Astrocyte of the spinal cord (primary cell): Measurements from ENCODE around the gene EFHC2.

Experiments
- DNase-seq: peaks from one replicate; pipeline ENCODE4 v3.0.0; 2011; ENCODE audit warnings: low read depth, low spot score
- H3K4me3 ChIP-seq: 2 replicates; pipeline ENCODE4 v1.5.1; 2011; ENCODE audit warnings: low read depth, mild to moderate bottlenecking, low read length, moderate library complexity
- in situ Hi-C: cut with HindIII; loops from 2 replicates; pipeline ENCODE4 v1.10.0; 2017; ENCODE audit warnings: low sequenced_read_pairs
- TF ChIP-seq, protein P1 (sequence below): IDR thresholded peaks from 2 replicates; pipeline ENCODE4 v1.5.1; 2012; ENCODE audit warnings: low read depth, mild to moderate bottlenecking, low read length, inconsistent platforms

EFHC2 gene

DNA sequence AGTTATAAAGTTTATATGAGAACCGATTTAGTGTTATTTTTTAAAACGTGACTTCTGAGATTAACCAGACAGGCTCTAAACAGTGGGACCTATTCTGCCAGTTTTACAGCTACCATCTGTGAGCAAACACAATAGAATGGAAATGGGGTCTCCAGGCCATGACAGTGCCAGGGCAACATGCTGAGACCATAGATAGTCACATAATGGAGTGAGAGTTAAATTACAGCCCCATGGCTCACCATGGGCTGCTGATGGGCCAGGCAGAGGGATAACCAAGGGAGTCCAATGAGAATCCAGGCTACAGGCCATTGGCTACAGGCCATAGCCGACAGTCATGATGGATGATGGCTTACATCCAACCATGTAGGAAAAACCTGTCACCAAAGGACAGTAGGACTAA, 186.7 kb downstream of the EFHC2 start:
- TF ChIP-seq, protein P1, sequence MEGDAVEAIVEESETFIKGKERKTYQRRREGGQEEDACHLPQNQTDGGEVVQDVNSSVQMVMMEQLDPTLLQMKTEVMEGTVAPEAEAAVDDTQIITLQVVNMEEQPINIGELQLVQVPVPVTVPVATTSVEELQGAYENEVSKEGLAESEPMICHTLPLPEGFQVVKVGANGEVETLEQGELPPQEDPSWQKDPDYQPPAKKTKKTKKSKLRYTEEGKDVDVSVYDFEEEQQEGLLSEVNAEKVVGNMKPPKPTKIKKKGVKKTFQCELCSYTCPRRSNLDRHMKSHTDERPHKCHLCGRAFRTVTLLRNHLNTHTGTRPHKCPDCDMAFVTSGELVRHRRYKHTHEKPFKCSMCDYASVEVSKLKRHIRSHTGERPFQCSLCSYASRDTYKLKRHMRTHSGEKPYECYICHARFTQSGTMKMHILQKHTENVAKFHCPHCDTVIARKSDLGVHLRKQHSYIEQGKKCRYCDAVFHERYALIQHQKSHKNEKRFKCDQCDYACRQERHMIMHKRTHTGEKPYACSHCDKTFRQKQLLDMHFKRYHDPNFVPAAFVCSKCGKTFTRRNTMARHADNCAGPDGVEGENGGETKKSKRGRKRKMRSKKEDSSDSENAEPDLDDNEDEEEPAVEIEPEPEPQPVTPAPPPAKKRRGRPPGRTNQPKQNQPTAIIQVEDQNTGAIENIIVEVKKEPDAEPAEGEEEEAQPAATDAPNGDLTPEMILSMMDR, result no peak
- in situ Hi-C loops, result no loop called here
- H3K4me3 ChIP-seq, result no peak overlapping the region
- DNase-seq, result no peak

DNA sequence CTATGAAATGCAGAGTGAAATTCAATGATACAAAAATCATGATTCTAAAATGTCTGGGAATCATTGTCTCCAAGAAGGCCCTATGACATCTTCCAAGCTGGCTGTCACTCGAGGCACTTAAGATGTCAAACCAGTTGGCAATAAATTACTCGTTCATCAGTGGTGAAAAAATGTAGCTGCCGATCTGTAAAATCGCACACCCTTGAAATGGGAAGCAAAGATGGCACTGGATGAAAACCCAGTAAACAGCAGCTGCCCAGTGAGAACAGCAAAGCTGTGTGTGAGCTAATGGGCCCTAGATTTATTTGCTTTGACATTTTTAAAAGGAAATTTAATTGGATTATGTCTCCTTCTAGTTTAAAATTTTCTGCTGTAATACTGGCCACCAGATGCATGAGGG, 188.3 kb downstream of the EFHC2 start:
- TF ChIP-seq, protein P1, result no peak
- in situ Hi-C loops, result no loop called here
- DNase-seq, result no peak
- H3K4me3 ChIP-seq, result no peak overlapping the region

DNA sequence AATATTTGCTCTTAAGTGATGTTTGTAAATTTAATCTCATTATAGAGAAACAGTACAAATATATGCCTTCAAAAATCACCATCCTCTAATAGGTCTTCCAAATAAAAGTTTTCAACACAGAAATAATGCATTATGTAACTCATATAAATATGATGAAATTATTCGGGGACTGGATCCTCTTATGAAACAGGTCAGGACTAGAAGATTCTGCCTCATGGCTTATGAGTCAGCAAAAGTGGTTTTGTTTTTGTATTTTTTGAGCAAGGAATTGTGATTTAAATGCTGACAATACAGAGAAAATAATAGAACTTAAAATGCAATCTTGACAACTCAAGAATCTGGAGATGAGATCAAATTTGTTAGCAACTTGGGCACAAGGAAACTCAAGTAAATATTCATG, 190.6 kb downstream of the EFHC2 start:
- TF ChIP-seq, protein P1, result no peak
- no peak for DNase-seq
- H3K4me3 ChIP-seq, result no peak overlapping the region
- in situ Hi-C loops, result no loop called here

DNA sequence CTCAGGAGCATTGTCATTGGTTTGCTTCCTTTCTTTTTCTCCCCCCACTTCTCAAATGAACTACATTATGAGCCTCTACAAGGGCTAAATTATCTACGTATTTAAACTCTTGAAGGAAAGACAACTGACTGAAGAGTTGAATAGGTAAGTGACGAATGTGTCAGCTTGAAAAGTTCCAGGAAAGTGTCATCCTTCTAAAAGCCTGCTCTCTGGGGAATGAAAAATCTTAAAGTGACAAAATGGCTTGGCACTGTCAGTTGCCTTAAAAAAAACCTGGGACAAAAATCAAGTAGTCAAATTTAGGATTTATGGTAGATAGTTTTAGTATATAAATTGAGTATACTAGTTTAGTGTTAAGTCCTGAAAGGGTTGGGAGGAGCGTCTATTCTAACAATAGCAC, 196.3 kb downstream of the EFHC2 start:
- in situ Hi-C loops, result no loop called here
- no peak for DNase-seq

DNA sequence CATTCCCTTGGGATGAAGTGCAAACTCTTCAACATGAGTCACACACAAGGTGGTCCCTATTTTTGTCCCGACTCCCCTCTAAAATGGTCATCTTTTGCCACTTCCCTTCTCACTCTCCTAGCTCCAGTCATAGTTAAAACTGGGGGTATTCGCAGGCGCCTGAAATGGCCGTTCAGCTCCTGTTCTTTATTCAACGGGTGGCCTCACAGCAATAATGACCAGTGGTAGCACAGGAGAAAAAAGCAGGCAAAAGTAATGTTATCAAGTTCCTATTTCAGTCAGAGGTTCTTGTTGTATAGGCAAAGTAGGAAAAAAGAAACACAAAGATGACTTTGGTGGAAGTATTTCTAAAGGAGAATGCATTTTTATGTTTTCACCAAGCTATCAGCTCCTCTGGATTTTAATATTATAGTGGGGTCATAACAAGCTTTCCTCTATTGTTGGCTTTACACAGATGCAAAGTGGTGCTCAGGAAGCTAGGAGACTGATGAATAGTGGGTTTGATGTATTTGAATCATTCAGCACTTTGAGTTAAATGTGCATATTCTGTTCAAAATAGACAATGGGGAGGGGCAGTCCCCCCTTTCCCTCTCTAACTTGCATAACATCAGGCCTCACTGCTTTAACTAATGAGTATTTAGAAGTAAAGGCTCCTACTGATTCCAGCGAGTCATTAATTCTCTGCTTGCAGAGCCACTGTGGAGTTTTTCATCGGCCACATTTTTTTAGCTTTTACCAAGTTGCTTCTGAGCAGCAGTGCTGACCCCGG, 199.1 kb downstream of the EFHC2 start:
- in situ Hi-C loops, result no loop called here
- no peak overlapping the region for H3K4me3 ChIP-seq

More for the DNA sequence above, 196.3 kb downstream of the EFHC2 start:
- no peak overlapping the region for H3K4me3 ChIP-seq
- TF ChIP-seq, protein P1, result no peak

DNA sequence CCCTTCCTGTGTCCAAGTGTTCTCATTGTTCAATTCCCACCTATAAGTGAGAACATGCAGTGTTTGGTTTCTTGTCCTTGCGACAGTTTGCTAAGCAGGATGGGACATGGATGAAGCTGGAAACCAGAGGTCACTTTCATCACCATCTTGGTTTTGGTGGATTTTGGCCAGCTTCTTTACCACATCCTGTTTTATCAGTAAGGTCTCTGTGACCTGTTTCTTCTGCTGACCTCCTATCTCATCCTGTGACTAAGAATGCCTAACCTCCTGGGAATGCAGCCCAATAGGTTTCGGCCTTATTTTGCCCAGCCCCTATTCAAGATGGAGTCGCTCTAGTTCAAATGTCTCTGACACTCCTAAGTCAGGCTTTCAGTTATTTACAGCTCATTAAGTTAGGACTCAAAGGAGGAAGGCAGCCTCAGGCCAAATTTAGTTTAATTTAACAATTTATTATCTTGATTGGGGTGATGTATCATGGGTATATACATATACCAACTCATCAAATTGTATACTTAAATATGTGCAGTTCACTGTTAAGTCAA, 200.3 kb downstream of the EFHC2 start:
- H3K4me3 ChIP-seq, result no peak overlapping the region
- in situ Hi-C loops, result no loop called here
- no peak for DNase-seq
- TF ChIP-seq, protein P1, result no peak

More for the DNA sequence above, 199.1 kb downstream of the EFHC2 start:
- TF ChIP-seq, protein P1, result no peak
- DNase-seq, result no peak
